ENCODE results near the gene C1QB.

GRCh38 chr1:22708777-22709176 lies 55.7 kb downstream of the C1QB start:
- TF ChIP-seq CTCF (IDR thresholded peaks at IDR 0.05) (no peak), POLR2AphosphoS5 (IDR thresholded peaks at IDR 0.05) (no peak), POLR2A (IDR thresholded peaks at IDR 0.05) (no peak)

All from sigmoid colon (tissue), 4 donors.